ENCODE data around the gene CBLB. TPM values are rescaled to one million over a fixed set of nuclear protein-coding genes. Genes with fewer than 3 reads are reported as not detected.

The CBLB gene
- total and polyA plus RNA-seq, 9 of the 15 experiments (the other 6 are each of a cell fraction or from before 2014, with no cell fraction given) = 1.8 to 8.1 (median 5.3) TPM

- TF ChIP-seq, protein P1, sequence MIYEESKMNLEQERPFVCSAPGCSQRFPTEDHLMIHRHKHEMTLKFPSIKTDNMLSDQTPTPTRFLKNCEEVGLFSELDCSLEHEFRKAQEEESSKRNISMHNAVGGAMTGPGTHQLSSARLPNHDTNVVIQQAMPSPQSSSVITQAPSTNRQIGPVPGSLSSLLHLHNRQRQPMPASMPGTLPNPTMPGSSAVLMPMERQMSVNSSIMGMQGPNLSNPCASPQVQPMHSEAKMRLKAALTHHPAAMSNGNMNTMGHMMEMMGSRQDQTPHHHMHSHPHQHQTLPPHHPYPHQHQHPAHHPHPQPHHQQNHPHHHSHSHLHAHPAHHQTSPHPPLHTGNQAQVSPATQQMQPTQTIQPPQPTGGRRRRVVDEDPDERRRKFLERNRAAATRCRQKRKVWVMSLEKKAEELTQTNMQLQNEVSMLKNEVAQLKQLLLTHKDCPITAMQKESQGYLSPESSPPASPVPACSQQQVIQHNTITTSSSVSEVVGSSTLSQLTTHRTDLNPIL (CRISPR knock-in tag; IDR thresholded peaks at IDR 0.05) = no peak
- TF ChIP-seq CBFA2T3 (IDR thresholded peaks at IDR 0.05) (peak; percentile 98), COPS2 (conservative IDR thresholded peaks at IDR 0.05) (no peak), ETS2 (tag; IDR thresholded peaks at IDR 0.05; ENCODE audit: borderline replicate concordance, poor library complexity, severe bottlenecking) (no peak), SAFB (IDR thresholded peaks at IDR 0.05; ENCODE audit: borderline replicate concordance, low read depth, low read length) (no peak), BHLHE40 (IDR thresholded peaks at IDR 0.05; ENCODE audit: low read length) (peak; percentile 90), CREB3 (tag; conservative IDR thresholded peaks at IDR 0.05; ENCODE audit: low read depth) (no peak), MAFK (IDR thresholded peaks at IDR 0.05; ENCODE audit: low read length) (no peak), CHD2 (IDR thresholded peaks at IDR 0.05; ENCODE audit: low read depth, low read length) (no peak), POLR2AphosphoS2 (IDR thresholded peaks at IDR 0.05; ENCODE audit: low read length) (no peak), NFE2 (IDR thresholded peaks at IDR 0.05; ENCODE audit: low read depth) (no peak), FIP1L1 (IDR thresholded peaks at IDR 0.05; ENCODE audit: low read depth, low read length, poor library complexity, severe bottlenecking) (no peak), XRCC3 (IDR thresholded peaks at IDR 0.05) (no peak), TARDBP (IDR thresholded peaks at IDR 0.05) (peak; percentile 58; the same call in 1 of the 2 replicates), RERE (CRISPR knock-in tag; IDR thresholded peaks at IDR 0.05; ENCODE audit: borderline replicate concordance) (no peak), ARID1B (IDR thresholded peaks at IDR 0.05) (peak; percentile 99), TGIF2 (CRISPR knock-in tag; IDR thresholded peaks at IDR 0.05) (no peak), GATAD2B (IDR thresholded peaks at IDR 0.05; ENCODE audit: borderline replicate concordance) (no peak), EGR1 (conservative IDR thresholded peaks at IDR 0.05) (peak; percentile 28; the same call in 1 of the 2 replicates), ZNF274 (IDR thresholded peaks at IDR 0.05; ENCODE audit: borderline replicate concordance, low read depth, low read length) (no peak)
- TF ChIP-seq, protein P2, sequence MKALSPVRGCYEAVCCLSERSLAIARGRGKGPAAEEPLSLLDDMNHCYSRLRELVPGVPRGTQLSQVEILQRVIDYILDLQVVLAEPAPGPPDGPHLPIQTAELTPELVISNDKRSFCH (CRISPR knock-in tag; IDR thresholded peaks at IDR 0.05) = no peak
- TF ChIP-seq, protein P2 (tag; IDR thresholded peaks at IDR 0.05) = peak; percentile 54; the same call in 1 of the 2 replicates
Measured at GRCh38 chr3:105614288-105615030, 254.4 kb downstream of the CBLB start (continued).

Measured in K562 (cell line).